ENCODE measurements around the gene ULK1.

DNA sequence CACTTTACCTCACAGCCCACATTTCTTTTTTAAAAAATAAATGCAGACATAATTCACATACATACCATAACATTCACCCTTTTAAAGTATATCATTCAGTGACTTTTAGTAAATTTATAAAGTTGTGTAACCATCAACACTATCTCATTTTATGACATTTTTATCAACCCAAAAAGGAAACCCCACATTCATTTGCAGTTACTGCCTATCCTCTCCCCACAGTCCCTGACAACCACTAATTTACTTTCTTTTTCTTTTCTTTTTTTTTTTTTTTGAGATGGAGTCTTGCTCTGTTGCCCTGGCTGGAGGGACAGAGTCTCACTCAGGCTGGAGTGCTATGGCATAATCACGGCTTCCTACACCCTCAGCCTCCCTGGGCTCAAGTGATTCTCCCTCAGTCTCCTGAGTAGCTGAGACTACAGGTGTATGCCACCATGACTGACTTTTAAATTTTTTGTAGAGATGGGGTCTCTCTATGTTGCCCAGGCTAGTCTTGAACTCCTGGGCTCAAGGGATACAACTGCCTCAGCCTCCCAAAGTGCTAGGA lies 53.8 kb downstream of the ULK1 start:
- TF ChIP-seq, protein P1, sequence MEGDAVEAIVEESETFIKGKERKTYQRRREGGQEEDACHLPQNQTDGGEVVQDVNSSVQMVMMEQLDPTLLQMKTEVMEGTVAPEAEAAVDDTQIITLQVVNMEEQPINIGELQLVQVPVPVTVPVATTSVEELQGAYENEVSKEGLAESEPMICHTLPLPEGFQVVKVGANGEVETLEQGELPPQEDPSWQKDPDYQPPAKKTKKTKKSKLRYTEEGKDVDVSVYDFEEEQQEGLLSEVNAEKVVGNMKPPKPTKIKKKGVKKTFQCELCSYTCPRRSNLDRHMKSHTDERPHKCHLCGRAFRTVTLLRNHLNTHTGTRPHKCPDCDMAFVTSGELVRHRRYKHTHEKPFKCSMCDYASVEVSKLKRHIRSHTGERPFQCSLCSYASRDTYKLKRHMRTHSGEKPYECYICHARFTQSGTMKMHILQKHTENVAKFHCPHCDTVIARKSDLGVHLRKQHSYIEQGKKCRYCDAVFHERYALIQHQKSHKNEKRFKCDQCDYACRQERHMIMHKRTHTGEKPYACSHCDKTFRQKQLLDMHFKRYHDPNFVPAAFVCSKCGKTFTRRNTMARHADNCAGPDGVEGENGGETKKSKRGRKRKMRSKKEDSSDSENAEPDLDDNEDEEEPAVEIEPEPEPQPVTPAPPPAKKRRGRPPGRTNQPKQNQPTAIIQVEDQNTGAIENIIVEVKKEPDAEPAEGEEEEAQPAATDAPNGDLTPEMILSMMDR (IDR thresholded peaks at IDR 0.05 in 2 of 3, conservative IDR thresholded peaks at IDR 0.05 in 1 of 3; ENCODE audit: borderline replicate concordance in 1 of 3, insufficient read depth in 1 of 3, low read depth in 2 of 3, low read length in 2 of 3) = no peak
- TF ChIP-seq EZH2phosphoT487 (IDR thresholded peaks at IDR 0.05; ENCODE audit: borderline replicate concordance) = no peak

All from HCT116 (cell line).